ENCODE results near the gene TRIM46.
"Not testable (repeated sequence)": the region's sequence is repeated elsewhere in the genome, so short reads cannot be mapped to it uniquely, and the experiment has no call there.

The TRIM46 gene

DNA sequence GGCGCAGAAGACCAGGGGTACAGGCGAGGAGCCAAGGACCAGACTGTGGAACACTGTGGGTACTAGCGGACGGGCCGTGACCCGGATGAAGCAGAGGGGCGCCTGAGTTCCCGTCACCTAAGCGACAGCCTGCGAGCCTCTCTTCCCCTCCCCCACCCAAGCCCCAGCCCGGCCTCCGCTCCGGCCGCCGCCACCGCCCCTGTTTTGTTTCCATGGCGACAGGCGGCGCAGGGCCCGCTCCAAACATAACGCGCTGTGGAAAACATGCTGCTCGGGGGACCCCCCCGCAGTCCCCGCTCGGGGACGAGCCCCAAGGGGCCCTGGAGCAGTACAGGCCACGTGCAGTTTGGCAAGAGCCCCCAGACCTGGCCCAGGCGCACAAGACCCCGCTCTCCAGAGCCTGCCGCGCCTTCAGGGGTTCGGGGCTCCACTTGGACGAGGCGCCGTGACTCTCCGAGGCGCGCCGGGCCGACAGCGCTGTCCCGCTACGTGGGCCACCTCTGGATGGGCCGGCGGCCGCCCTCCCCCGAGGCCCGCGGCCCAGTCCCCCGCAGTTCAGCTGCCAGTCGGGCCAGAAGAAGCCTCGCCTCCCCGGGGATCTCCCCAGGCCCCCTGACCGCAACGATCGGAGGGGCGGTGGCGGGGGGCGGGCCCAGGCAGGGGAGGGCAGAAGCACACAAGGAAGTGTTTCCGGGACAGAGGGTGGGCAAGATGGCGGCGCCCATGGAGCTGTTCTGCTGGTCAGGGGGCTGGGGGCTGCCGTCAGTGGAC, 35.1 kb downstream of the TRIM46 start, which contains the start of gene MTX1:
TSS of gene MTX1 (plus strand) at position 155 of the 771 bp plus-strand sequence. CDS start at position 265, 110 bp downstream.
- TF ChIP-seq, protein P1, sequence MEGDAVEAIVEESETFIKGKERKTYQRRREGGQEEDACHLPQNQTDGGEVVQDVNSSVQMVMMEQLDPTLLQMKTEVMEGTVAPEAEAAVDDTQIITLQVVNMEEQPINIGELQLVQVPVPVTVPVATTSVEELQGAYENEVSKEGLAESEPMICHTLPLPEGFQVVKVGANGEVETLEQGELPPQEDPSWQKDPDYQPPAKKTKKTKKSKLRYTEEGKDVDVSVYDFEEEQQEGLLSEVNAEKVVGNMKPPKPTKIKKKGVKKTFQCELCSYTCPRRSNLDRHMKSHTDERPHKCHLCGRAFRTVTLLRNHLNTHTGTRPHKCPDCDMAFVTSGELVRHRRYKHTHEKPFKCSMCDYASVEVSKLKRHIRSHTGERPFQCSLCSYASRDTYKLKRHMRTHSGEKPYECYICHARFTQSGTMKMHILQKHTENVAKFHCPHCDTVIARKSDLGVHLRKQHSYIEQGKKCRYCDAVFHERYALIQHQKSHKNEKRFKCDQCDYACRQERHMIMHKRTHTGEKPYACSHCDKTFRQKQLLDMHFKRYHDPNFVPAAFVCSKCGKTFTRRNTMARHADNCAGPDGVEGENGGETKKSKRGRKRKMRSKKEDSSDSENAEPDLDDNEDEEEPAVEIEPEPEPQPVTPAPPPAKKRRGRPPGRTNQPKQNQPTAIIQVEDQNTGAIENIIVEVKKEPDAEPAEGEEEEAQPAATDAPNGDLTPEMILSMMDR (IDR thresholded peaks at IDR 0.05): peak; percentile 24
- Histone ChIP-seq H3K27me3 (no peaks in the 10 kb centered on the region), H3K9me3 (no peaks in the 10 kb centered on the region), H3K36me3 (peaks cover 14% of the 10 kb centered on the region), H3K4me3 (ENCODE audit: low read depth in 1 of 2, low read length in 1 of 2) (peak within 1 kb of the TSS; percentile 74 to 87), H3K4me1 (ENCODE audit: control insufficient read depth in 1 of 2, insufficient read depth in 1 of 2, low read depth in 1 of 2, low read length in 1 of 2) (peaks cover 57 to 58% of the 10 kb centered on the region in 2 experiments), H3K27ac (peak within 1 kb of the TSS; percentile 99)

DNA sequence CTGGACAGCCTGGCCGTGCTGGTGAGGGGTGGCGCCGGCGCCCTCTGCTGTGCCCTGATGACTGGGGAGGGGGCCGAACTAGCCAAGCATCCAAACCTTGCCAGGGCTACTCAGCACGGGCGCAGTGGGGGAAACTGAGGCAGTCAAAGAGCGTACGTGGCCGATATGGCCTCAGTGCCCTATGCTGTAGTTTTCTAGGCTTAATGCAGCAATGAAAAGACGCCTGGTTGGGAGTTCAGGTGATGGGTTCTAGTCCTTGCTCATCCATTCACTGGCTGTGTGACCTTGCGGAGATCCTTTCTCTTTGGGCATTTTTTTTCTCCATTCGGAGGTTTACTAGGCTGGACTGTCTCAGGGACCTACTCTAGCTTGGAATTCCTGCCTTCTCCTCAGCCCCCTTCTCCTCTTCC, 35.7 kb downstream of the TRIM46 start:
- peak overlapping the region; percentile 99 for H3K27ac ChIP-seq
- peaks cover 14% of the 10 kb centered on the region for H3K36me3 ChIP-seq
- H3K27me3 ChIP-seq: no peaks in the 10 kb centered on the region
- H3K4me3 ChIP-seq (ENCODE audit: low read depth in 1 of 2, low read length in 1 of 2): peak overlapping the region; percentile 74 to 87
- TF ChIP-seq, protein P1 (IDR thresholded peaks at IDR 0.05): no peak
- H3K9me3 ChIP-seq: no peaks in the 10 kb centered on the region
- peaks cover 57 to 58% of the 10 kb centered on the region in 2 experiments for H3K4me1 ChIP-seq (ENCODE audit: control insufficient read depth in 1 of 2, insufficient read depth in 1 of 2, low read depth in 1 of 2, low read length in 1 of 2)

DNA sequence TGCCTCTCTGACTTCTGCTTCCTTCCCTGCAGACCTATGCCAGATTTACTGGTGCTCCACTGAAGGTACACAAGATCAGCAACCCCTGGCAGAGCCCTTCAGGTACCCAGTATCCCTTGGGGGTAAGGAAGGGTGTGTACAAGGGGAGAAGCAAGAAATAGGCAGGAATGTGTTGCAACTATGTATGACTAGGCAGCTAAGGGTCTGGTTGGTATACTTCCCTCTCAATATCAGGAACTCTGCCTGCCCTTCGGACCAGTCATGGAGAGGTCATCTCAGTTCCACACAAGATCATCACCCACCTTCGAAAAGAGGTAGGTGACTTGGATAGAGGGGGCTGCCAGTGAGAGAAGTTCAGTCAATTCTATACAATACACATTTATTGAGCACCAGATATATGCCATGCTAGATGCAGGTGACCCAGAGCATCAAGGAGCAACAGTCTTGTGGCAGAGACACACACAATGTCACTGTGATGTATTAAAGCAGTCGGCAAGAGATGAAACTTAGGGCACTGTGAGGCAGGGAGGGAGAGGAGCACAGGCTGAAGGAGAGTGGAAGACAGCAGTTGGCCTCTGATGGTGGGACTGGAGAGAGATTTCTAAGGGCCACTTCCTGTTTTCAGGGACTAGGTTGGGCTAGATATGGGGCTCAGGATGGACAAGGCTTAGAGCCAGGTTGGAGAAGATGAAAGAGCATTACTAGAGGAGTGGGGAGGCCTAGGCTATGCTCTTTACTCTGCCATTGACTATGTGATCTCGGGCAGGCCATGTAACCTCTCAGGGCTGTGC, 36.9 kb downstream of the TRIM46 start:
- Histone ChIP-seq H3K4me3 (ENCODE audit: low read depth in 1 of 2, low read length in 1 of 2) (peak overlapping the region; percentile 74 to 87), H3K36me3 (peaks cover 14% of the 10 kb centered on the region), H3K4me1 (ENCODE audit: control insufficient read depth in 1 of 2, insufficient read depth in 1 of 2, low read depth in 1 of 2, low read length in 1 of 2) (peaks cover 69% of the 10 kb centered on the region in 2 experiments), H3K27me3 (no peaks in the 10 kb centered on the region), H3K27ac (peak overlapping the region; percentile 99), H3K9me3 (no peaks in the 10 kb centered on the region)
- TF ChIP-seq, protein P1 (IDR thresholded peaks at IDR 0.05): no peak

DNA sequence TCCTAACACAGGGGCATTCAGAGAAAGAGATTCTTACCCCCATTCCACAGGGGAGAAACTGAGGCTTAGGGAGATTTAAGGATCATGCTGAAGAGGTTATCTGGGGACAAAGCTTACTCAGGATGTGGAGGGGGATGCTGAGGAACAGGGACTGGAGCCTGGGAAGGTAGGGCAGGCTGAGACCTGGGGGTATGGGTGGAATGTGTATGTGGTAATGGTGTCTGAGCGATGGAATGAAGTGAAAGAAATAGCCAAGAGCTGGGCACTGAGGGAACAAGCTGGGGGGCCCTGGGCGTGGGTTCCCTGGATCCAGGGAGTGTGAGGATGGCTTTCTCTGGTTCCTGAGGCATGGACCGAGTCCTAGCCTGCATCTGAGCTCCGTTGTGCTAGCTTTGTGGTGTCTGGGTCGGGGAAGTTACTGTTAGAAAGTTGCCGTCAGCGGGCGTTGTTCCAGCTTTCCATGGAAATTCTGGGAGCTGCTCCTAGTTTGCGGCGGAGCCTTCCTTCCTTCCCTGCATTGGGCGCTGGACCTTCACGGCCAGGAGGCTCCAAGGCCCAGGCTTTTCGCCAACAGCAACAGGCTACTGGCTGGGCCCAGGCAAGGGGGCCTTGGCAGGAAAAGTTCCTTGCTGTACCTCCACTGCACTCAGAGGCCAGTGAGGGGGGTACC, 37.9 kb downstream of the TRIM46 start:
- Histone ChIP-seq H3K27ac (peak overlapping the region; percentile 99), H3K4me3 (ENCODE audit: low read depth in 1 of 2, low read length in 1 of 2) (peak overlapping the region; percentile 74 to 87), H3K4me1 (ENCODE audit: control insufficient read depth in 1 of 2, insufficient read depth in 1 of 2, low read depth in 1 of 2, low read length in 1 of 2) (peaks cover 79% of the 10 kb centered on the region in 2 experiments), H3K36me3 (peaks cover 14% of the 10 kb centered on the region)
- H3K9me3 ChIP-seq, H3K27me3 ChIP-seq: not testable (repeated sequence)

DNA sequence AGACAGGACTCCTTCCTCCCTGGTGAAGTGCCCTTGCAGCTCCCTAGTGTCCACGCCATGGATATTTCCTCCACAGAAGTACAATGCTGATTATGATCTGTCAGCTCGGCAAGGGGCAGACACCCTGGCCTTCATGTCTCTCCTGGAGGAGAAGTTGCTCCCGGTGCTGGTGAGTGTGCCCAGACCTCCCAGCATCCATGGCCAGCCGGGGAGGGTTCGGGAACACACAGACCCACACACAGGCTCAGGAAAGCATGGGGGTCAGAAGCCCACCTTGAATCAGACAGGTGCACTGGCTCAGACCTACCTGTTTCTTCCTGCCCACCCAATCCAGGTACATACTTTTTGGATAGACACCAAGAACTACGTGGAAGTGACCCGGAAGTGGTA, 38.4 kb downstream of the TRIM46 start:
- not testable (repeated sequence) for H3K27me3 ChIP-seq, H3K9me3 ChIP-seq
- Histone ChIP-seq H3K4me3 (ENCODE audit: low read depth in 1 of 2, low read length in 1 of 2) (peak overlapping the region; percentile 74 to 87), H3K4me1 (ENCODE audit: control insufficient read depth in 1 of 2, insufficient read depth in 1 of 2, low read depth in 1 of 2, low read length in 1 of 2) (peaks cover 78% of the 10 kb centered on the region in 2 experiments), H3K27ac (peak overlapping the region; percentile 99), H3K36me3 (peaks cover 14% of the 10 kb centered on the region)

DNA sequence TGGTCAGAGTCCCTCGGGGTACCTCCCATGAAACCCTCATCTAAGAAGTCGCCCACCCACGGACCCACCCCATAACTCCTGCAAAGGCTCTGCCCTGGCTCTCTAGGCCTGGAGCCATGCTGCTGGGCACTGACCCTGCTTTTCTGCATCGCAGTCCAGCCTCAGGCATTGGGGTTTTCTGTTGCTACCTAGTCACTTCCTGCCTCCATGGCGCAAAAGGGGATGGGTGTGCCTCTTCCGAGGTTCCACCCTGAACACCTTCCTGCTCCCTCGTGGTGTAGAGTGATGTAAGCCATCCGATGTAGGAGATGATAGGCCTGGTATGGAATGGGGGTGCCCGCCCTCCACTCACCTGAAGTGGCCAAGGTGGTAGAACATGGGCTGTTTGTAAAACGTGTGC, 41.1 kb downstream of the TRIM46 start:
- Histone ChIP-seq H3K4me1 (ENCODE audit: control insufficient read depth in 1 of 2, insufficient read depth in 1 of 2, low read depth in 1 of 2, low read length in 1 of 2) (peaks cover 62 to 78% of the 10 kb centered on the region in 2 experiments), H3K27ac (peak overlapping the region; percentile 82), H3K4me3 (ENCODE audit: low read depth in 1 of 2, low read length in 1 of 2) (peak overlapping the region in 1 of 2 experiments; percentile 29), H3K36me3 (peaks cover 14% of the 10 kb centered on the region)
- not testable (repeated sequence) for H3K27me3 ChIP-seq, H3K9me3 ChIP-seq

All from neutrophil (primary cell).